Endothelial cell of umbilical vein (primary cell): Measurements from ENCODE around the gene P2RY8. TPM values are rescaled to one million over a fixed set of nuclear protein-coding genes. Genes with fewer than 3 reads are reported as not detected.

Experiments used
- BruUV-seq: library from RNA; stranded (reverse); fragments of 400-500 nt; replicated peaks from 2 replicates; lab custom pipeline; 2021; lab: Mats Ljungman, UMichigan
- CTCF ChIA-PET: fragments of 300-600, 350-600 bp; sonication (Branson Sonifier 250); formaldehyde crosslinking; loops from one replicate; lab custom pipeline; 2021; ENCODE audit warnings: antibody characterized with exemption, inconsistent platforms; lab: Charles Lee
- POLR2A ChIA-PET: fragments of 300-600, 350-600 bp; sonication (Branson Sonifier 250); formaldehyde crosslinking; loops from one replicate; lab custom pipeline; 2021; ENCODE audit warnings: antibody characterized with exemption, inconsistent platforms; lab: Charles Lee
- DNase-seq: peaks from one replicate; pipeline ENCODE4 v3.0.0-alpha.2; 2011; ENCODE audit warnings: low read depth, low spot score
- FAIRE-seq: peaks from 2 replicates; lab custom pipeline; 2011; peaks lifted over from hg19 to GRCh38; lab: Jason Lieb, UNC
- H2AFZ ChIP-seq: 2 replicates; pipeline ENCODE4 v1.6.0; 2012; ENCODE audit warnings: low read depth, low read length, control low read depth, inconsistent platforms
- H3K27ac ChIP-seq: 2 replicates; pipeline ENCODE4 v1.5.1; 2011; ENCODE audit warnings: low read depth, mild to moderate bottlenecking, control low read depth, low read length, moderate library complexity; ENCODE audit not compliant: insufficient read depth
- H3K27me3 ChIP-seq, 2 experiments: 2 replicates each; pipeline versions ENCODE4 v1.6.0 to v1.6.1; 2011; ENCODE audit warnings: low read length in 2 of 2, mixed read lengths in 1 of 2; ENCODE audit not compliant: control insufficient read depth in 2 of 2, insufficient read depth in 2 of 2
- H3K36me3 ChIP-seq, 2 experiments: 2 replicates in 1 of 2; 3 replicates in 1 of 2; pipeline ENCODE4 v1.5.1; 2011; ENCODE audit warnings: low read length in 2 of 2, mild to moderate bottlenecking in 1 of 2, moderate library complexity in 1 of 2; ENCODE audit not compliant: control insufficient read depth in 2 of 2, insufficient read depth in 2 of 2; ENCODE audit errors: extremely low read depth in 1 of 2
- H3K4me1 ChIP-seq: 3 replicates; pipeline ENCODE4 v1.5.1; 2011; ENCODE audit warnings: mild to moderate bottlenecking, low read length; ENCODE audit not compliant: control insufficient read depth, insufficient read depth; ENCODE audit errors: extremely low read depth
- H3K4me2 ChIP-seq: 2 replicates; pipeline ENCODE4 v1.6.1; 2011; ENCODE audit warnings: low read length, control low read depth, mixed read lengths; ENCODE audit not compliant: insufficient read depth
- H3K4me3 ChIP-seq, 3 experiments: fragments of 200-600 bp in 1 of 3; sonication (generic), shearing (Covaris generic) in 1 of 3; replicated peaks in 1 of 3; 2 replicates each; pipeline ENCODE4 v1.5.1; 2011 to 2016; ENCODE audit warnings: control low read depth in 3 of 3, low read length in 3 of 3, mild to moderate bottlenecking in 2 of 3, inconsistent platforms in 1 of 3, low read depth in 1 of 3, moderate library complexity in 1 of 3; ENCODE audit not compliant: insufficient read depth in 1 of 3
- H3K79me2 ChIP-seq: 2 replicates; pipeline ENCODE4 v1.6.0; 2012; ENCODE audit warnings: low read length, inconsistent platforms; ENCODE audit not compliant: control insufficient read depth, insufficient read depth
- H3K9ac ChIP-seq: replicated peaks from 2 replicates; pipeline ENCODE3; 2011; ENCODE audit warnings: low read length, control low read depth; ENCODE audit not compliant: insufficient read depth; ENCODE audit errors: extremely low read depth
- H3K9me1 ChIP-seq: replicated peaks from 3 replicates; pipeline ENCODE4 v1.6.0; 2011; ENCODE audit warnings: mild to moderate bottlenecking, low read length; ENCODE audit not compliant: control insufficient read depth, insufficient read depth; ENCODE audit errors: extremely low read depth
- H3K9me3 ChIP-seq: replicated peaks from 2 replicates; pipeline ENCODE4 v1.5.1; 2012; ENCODE audit warnings: low read length, inconsistent platforms; ENCODE audit not compliant: control insufficient read depth, insufficient read depth
- H4K20me1 ChIP-seq: replicated peaks from 2 replicates; pipeline ENCODE3; 2011; ENCODE audit warnings: mild to moderate bottlenecking, low read length; ENCODE audit not compliant: control insufficient read depth, insufficient read depth; ENCODE audit errors: extremely low read depth
- EZH2 ChIP-seq: IDR thresholded peaks from 2 replicates; pipeline ENCODE4 v1.6.1; 2012; ENCODE audit warnings: borderline replicate concordance, low read depth, mild to moderate bottlenecking, moderate library complexity, low read length, inconsistent platforms; ENCODE audit not compliant: severe bottlenecking
- FOS ChIP-seq: IDR thresholded peaks from 2 replicates; pipeline ENCODE4 v1.6.1; 2011; ENCODE audit warnings: mild to moderate bottlenecking, low read length, moderate library complexity, borderline replicate concordance; ENCODE audit not compliant: insufficient read depth
- GATA2 ChIP-seq: IDR thresholded peaks from 2 replicates; pipeline ENCODE4 v1.7.0; 2011; ENCODE audit warnings: low read depth, mild to moderate bottlenecking, moderate library complexity, mixed read lengths, low read length; ENCODE audit not compliant: insufficient read length, insufficient read depth
- JUN ChIP-seq: IDR thresholded peaks from 2 replicates; pipeline ENCODE4 v1.6.1; 2011; ENCODE audit warnings: borderline replicate concordance, low read depth; ENCODE audit not compliant: insufficient read length, insufficient read depth
- MYC ChIP-seq: IDR thresholded peaks from one replicate; pipeline ENCODE4 v1.6.1; 2011; ENCODE audit warnings: mild to moderate bottlenecking, low read depth, low read length
- POLR2A ChIP-seq: IDR thresholded peaks from 2 replicates; pipeline ENCODE4 v1.6.1; 2012; ENCODE audit warnings: low read depth, mild to moderate bottlenecking, control low read depth, low read length
- POLR2AphosphoS5 ChIP-seq: IDR thresholded peaks from 2 replicates; pipeline ENCODE4 v1.6.1; 2012; ENCODE audit warnings: low read depth, mild to moderate bottlenecking, control low read depth, low read length, moderate library complexity; ENCODE audit not compliant: insufficient read depth
- dilution Hi-C: fragments of 300-500 bp; cut with MboI; formaldehyde crosslinking; loops from one replicate; pipeline ENCODE4 v1.15.0; 2019; ENCODE audit warnings: low sequenced_read_pairs; ENCODE audit not compliant: extremely low pct_ligation_motif_present
- intact Hi-C: fragments of 100-400 bp; cut with micrococcal nuclease; formaldehyde crosslinking; loops from one replicate; pipeline ENCODE4 v1.10.0; 2022
- polyA plus RNA-seq, 4 experiments: library from polyadenylated mRNA; depleted of rRNA in 3 of 4; stranded (reverse) in 3 of 4; unstranded in 1 of 4; fragments of >200 nt; gene quantifications; 2 replicates each; pipeline versions ENCODE4 v1.2.1 to v1.2.3, GENCODE V29; 2011 to 2012; ENCODE audit warnings: missing spikeins in 1 of 4
- total RNA-seq: library from RNA; stranded (reverse); gene quantifications from 2 replicates; pipeline ENCODE4 v1.2.3, GENCODE V29; 2021
- TF ChIP-seq, protein P1 (sequence below), 2 donors: IDR thresholded peaks; 1 replicate in 1 of 2; 2 replicates in 1 of 2; pipeline ENCODE4 v1.5.1; 2011; ENCODE audit warnings: low read length in 2 of 2, mild to moderate bottlenecking in 2 of 2, moderate library complexity in 2 of 2, control low read depth in 1 of 2, inconsistent platforms in 1 of 2, low read depth in 1 of 2; ENCODE audit not compliant: insufficient read depth in 1 of 2; ENCODE audit errors: extremely low read depth in 1 of 2
- TF ChIP-seq, protein P2 (sequence below): IDR thresholded peaks from 2 replicates; pipeline ENCODE4 v1.6.1; 2011; ENCODE audit not compliant: insufficient read depth, insufficient read length

P2RY8 gene
- total and polyA plus RNA-seq, 2 donors (not counting 3 experiments of a cell fraction or from before 2014, with no cell fraction given), result not detected

DNA sequence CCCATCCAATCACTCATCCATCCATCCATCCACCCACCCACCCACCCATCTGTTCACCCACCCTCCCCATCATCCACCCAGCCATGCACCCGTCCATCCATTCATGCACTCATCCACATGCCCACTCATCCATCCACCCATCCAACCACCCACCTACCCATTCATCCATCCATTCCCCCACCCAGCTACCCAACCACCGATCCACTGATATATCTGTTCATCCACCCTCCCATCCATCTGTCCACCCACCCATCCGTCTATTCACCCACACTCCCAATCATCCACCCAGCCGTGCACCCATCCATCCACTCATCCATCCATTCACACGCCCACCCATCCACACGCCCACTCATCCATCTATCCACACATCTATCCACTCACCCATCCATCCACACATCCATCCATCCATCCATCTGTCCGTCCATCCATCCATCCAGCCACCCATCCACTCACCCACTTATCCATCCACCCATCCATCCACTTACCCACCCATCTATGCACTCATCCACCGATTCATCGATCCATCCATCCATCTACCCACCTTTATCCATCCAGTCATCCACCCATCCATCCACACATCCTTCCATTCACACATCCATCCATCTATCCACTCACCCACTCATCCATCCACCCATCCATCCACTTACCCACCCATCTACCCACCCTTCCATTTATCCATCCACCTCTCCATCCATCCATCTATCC lies 112.7 kb downstream of the P2RY8 start:
- DNase-seq (no peak), FAIRE-seq (no peak)
- Histone ChIP-seq H2AFZ (no peak overlapping the region), H3K9me1 (no peaks in the 10 kb centered on the region), H3K27me3 (no peaks in the 10 kb centered on the region), H4K20me1 (no peaks in the 10 kb centered on the region), H3K36me3 (peaks cover 2 to 8% of the 10 kb centered on the region in 2 experiments), H3K9ac (no peak overlapping the region), H3K27ac (no peak overlapping the region), H3K79me2 (no peaks in the 10 kb centered on the region), H3K4me2 (no peak overlapping the region), H3K4me3 (no peak overlapping the region), H3K9me3 (no peaks in the 10 kb centered on the region), H3K4me1 (no peaks in the 10 kb centered on the region)
- CTCF ChIA-PET, result no interaction called here
- intact Hi-C loops, result no loop called here
- dilution Hi-C loops, result no loop called here
- POLR2A ChIA-PET, result no interaction called here
- TF ChIP-seq POLR2A, result no peak
- no peak for TF ChIP-seq GATA2
- TF ChIP-seq, protein P1, sequence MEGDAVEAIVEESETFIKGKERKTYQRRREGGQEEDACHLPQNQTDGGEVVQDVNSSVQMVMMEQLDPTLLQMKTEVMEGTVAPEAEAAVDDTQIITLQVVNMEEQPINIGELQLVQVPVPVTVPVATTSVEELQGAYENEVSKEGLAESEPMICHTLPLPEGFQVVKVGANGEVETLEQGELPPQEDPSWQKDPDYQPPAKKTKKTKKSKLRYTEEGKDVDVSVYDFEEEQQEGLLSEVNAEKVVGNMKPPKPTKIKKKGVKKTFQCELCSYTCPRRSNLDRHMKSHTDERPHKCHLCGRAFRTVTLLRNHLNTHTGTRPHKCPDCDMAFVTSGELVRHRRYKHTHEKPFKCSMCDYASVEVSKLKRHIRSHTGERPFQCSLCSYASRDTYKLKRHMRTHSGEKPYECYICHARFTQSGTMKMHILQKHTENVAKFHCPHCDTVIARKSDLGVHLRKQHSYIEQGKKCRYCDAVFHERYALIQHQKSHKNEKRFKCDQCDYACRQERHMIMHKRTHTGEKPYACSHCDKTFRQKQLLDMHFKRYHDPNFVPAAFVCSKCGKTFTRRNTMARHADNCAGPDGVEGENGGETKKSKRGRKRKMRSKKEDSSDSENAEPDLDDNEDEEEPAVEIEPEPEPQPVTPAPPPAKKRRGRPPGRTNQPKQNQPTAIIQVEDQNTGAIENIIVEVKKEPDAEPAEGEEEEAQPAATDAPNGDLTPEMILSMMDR (IDR thresholded peaks at IDR 0.05; ENCODE audit: extremely low read depth in 1 of 2, insufficient read depth in 1 of 2, low read depth in 1 of 2, low read length in 2 of 2), result no peak
- TF ChIP-seq FOS, result no peak
- TF ChIP-seq MYC, result no peak
- TF ChIP-seq EZH2, result no peak
- no peak for TF ChIP-seq JUN
- TF ChIP-seq, protein P2, sequence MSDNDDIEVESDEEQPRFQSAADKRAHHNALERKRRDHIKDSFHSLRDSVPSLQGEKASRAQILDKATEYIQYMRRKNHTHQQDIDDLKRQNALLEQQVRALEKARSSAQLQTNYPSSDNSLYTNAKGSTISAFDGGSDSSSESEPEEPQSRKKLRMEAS, result no peak
- TF ChIP-seq POLR2AphosphoS5, result no peak
- BruUV-seq, result no TSS peak
